SH-SY5Y (cell line): Measurements from ENCODE around the gene METRNL.

Source experiments
- GATA2 ChIP-seq: IDR thresholded peaks from 2 replicates; pipeline ENCODE4 v1.6.1; 2011; ENCODE audit warnings: mild to moderate bottlenecking, low read depth, low read length
- GATA3 ChIP-seq: IDR thresholded peaks from 2 replicates; pipeline ENCODE4 v1.6.1; 2011; ENCODE audit warnings: low read depth, mild to moderate bottlenecking, low read length, moderate library complexity

- TF ChIP-seq GATA3 (no peak), GATA2 (no peak)
These were observed 8.0 kb upstream of the METRNL start for GRCh38 chr17:83071365-83071764.
